Umbilical cord (tissue), 2 donors: ENCODE data around the gene AOPEP. TPM values are rescaled to one million over a fixed set of nuclear protein-coding genes. Genes with fewer than 3 reads are reported as not detected.
A peak's percentile ranks its signal among the peaks of the same experiment; 100 is the strongest.

ENCODE experiments used
- DNase-seq: peaks from one replicate; pipeline ENCODE4 v3.0.0-alpha.2; 2015; ENCODE audit warnings: low spot score
- total RNA-seq: library from RNA; depleted of rRNA; stranded (reverse); fragments of >200 nt; gene quantifications from one replicate; pipeline ENCODE4 v1.2.3, GENCODE V29; 2014; ENCODE audit warnings: low replicate concordance; ENCODE audit not compliant: insufficient read depth

The AOPEP gene, protein sequence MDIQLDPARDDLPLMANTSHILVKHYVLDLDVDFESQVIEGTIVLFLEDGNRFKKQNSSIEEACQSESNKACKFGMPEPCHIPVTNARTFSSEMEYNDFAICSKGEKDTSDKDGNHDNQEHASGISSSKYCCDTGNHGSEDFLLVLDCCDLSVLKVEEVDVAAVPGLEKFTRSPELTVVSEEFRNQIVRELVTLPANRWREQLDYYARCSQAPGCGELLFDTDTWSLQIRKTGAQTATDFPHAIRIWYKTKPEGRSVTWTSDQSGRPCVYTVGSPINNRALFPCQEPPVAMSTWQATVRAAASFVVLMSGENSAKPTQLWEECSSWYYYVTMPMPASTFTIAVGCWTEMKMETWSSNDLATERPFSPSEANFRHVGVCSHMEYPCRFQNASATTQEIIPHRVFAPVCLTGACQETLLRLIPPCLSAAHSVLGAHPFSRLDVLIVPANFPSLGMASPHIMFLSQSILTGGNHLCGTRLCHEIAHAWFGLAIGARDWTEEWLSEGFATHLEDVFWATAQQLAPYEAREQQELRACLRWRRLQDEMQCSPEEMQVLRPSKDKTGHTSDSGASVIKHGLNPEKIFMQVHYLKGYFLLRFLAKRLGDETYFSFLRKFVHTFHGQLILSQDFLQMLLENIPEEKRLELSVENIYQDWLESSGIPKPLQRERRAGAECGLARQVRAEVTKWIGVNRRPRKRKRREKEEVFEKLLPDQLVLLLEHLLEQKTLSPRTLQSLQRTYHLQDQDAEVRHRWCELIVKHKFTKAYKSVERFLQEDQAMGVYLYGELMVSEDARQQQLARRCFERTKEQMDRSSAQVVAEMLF
- 297 TPM for total RNA-seq

DNA sequence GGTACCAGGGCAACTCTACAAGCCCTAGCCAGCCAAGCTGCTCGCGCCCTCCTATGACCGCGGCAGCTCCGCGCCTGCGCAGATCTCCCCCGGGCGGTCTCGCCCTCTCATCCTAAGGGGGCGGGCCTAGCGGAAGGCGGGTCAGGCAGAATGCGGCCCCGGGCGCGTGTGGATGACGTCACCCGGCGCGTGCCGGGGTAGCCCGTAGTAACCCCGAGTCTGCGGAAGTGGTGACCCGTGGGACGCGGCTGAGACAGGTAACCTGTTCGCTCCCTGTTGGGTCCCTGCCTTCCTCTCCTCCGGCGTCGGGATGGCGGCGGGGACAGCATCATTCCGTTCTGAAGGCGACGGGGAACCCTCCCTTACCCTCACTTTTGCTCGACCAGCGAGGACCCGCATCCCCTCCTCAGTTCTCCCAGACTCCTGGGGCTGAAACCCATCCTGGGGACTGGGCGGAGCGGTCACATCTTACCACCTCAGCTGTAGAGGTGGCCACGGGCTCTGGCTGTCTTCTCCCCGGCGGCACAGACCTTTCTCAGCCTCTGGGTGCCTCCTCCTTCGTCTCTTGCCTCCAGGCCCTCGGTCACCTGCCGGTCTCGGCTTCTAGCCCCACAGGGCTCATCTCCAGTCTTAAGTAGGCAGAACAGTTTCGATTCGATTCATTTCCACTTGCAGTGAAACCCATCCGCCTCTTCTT lies at the start of gene AOPEP:
Gene AOPEP, plus strand, starts transcription at position 205 of the 697 bp plus-strand sequence. CDS start 33,085 bp downstream, outside the sequence.
- DNase-seq: peak; percentile 97

DNA sequence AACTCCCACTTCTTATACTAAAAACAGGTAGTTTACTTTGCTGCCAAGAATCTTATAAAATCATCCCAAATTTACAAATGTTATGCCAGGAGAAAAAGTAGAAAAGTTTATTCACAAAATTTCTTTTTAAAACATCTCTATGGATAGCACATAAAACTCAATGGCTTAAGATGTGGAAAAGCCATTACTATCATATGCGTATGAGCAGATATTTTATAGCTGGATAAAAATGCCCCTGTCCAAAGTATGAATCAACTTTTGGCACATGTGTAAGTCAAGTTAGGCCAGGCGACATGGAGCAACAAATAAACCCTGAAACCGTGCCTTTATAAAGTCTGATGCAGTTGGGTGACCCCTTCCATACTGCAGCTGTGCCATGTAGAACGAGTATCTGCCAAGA lies 48.6 kb upstream of the AOPEP start:
- peak; percentile 58 for DNase-seq

DNA sequence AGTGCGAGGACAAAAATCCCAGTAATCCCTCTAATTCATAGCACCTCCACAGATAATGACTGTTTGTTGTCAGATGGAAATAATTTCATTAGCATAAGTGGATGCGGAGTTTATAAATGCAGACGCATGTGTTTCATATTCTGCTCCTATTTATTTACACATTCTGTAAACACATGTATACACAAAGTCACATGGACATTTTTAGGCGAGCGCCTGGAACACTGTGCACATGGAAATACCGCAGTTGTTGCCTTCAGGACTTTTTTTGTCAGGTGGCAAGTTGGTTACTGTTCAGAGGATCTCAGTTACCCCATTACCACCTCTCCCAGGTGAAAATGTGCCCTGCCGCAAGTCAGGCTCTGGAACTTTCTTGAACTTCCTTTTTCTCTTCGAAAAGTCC lies 46.9 kb upstream of the AOPEP start:
- DNase-seq: no peak

DNA sequence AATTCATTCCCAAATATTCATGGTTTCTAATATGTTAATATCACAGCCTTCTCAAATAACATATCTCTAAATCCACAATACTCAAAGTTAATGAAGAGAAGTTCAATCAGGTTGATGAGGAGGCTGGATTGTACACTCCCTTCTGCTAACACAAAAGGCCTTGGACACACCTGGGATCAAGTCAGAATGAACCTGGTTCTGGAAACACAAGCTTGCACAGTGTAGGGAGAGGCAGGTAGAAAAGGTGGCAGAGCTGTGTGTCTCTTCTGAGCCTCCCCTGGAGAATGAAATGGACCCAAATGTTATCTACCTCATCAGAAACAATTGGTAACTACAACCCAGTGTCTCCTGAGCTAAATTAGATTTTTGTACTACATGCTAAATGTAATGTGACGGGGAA lies 46.5 kb upstream of the AOPEP start:
- no peak for DNase-seq

DNA sequence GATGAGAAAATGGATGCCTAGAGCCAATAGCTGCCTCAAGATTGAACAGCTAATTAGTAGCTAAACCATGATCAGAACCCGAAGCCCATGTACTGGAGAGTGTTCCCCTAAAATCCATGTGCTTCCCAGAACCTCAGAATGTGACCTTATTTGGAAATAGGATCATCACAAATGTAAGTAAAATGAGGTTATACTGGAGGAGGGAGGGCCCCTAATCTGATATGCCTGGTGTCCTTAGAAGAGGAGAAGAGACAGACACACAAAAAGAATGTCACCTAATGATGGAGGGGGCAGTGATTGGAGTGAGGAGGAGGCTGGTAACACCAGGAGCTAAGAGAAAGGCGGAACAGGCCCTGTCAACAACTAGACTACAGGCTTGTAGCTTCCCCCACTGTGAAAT lies 45.9 kb upstream of the AOPEP start:
- DNase-seq: peak; percentile 32

DNA sequence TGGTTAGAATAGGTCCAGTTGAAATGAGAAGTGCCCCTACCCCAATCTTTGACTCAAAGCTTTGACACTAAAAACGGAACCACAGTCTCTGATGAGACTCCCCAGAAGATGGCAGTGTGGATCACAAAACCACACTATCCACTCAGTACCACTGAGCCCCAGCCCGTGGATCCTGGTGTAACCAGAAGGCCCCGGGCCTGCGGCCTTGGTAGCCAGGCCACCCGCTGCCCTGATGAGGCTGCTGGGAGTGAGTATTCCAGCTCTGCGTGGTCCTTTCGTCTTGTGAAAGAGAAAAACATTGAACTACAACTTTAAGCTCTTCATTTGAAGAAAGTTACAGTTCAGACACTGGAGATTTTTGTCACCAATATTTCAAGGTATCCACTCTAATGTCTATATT lies 45.0 kb upstream of the AOPEP start:
- DNase-seq: peak; percentile 81

DNA sequence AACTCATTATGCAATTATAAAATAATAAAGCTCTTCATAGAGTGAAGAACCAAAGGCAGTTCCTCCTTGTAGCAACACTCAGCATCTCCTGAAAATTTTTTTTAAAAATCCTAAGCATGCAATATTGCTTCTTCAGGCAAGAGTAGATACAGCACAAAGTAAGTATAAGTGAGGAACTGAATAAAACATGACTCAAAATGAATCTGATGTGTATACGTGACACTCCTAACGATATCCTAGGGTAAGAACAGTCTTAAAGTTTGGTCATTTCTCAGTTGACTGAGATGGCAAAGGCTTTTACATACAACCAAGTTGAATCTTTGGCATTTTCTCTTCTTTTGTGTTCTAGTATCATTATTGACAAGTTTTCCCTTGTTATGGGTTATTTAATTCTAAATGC lies 41.1 kb upstream of the AOPEP start:
- no peak for DNase-seq

DNA sequence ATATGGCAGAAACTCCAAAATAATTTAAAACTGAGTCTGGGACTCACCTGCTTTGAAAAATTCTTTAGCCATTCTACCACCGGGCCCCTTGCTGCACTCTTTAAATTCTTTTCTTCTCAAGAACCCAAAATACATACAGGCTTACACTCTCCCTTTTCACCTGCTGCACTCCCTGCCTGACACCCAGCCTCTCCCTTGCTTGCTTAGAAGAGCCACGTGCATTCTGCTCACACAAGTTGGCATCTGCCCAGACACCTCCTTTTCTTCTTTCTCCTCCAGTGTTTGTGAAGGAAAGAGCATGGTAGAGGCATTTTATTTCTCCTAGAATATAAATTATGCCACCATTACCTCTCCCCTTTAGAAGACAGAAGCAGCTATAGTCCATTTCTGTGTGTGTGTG lies 39.0 kb upstream of the AOPEP start:
- no peak for DNase-seq

DNA sequence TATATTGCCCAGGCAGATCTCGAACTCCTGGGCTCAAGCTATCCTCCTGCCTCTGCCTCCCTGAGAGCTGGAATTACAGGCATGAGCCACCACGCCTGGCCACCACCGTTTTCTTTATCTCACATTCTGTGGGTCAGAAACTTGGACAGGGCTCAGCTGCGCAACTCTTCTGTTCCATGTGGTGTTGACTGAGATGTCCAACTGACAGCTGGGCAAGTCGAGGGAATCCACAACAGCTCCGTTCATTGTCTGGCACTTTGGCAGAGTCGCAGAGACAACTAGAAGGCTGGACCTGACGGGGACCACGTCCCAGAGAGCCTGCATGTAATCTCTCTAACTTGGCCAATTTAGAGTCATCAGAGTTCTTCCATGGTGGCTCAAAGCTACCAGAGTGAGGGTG lies 36.2 kb upstream of the AOPEP start:
- no peak for DNase-seq

DNA sequence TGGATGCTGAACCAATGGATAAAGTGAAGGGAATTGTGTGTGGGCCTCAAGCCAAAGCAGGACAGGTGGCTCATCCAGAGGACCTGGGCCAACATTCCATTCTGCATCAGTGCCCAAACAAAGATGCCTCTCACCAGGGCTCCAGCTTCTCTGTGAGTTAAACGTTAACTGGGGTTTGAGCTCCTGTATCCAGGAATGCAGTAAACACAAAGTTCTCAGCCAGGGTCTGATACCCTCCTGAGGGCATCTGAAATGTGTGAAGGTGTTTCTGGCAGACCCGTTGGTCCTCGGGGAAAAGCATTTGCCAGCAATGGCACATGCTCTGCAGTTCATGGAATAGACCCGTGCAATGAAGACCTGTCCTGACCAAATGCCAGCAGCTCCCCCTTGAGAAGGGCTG lies 33.9 kb upstream of the AOPEP start:
- no peak for DNase-seq

DNA sequence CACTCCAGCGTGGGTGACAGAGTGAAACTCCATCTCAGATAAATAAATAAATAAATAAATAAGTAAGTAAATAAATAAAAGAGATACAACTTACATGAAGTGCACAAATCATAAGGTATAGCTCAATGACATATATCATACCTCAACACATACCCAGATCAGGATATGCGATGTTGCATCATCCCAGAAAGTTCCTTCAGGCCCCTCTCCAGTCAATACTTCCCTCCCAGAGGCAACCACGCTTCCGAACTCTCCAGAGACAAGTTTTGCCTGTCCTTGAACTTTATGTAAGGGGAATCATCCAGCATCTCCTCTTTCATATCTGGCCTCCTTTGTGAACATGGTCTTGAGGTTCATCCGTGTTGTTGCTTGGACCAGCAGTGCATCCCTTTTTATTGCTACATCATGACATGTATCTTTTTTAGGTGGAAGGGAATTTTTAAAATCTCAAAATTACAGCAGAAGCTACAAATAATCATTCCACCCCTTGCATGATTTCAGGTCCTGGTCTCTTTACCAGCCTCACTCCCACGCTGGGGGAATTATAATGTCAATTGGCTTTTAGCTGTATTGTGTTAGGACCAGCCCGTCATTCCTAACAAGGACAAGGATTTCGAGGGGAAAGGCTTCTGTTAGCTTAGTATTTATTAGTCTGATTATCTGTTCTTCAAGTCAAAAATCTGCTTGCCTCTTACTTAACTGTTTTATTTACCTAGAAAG lies 32.9 kb upstream of the AOPEP start:
- no peak for DNase-seq

DNA sequence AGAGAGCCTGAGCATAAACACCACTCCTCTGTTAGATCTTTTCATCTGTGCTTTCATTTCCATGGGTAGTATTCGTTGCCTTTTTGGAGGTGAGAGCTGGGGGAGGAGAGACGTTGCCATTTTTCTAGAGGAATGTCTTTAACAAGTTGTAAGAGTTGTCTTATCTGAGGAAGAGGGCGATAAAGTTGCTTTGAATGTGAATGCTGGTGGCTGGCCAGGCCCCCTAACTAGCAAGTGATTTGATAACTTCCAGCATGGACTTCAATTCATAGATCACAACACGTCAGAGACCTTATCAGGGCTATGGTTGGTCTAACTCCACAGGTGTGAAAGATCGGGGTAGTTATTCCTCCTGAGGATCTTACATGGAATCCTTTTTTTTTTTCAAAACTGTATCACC lies 30.0 kb upstream of the AOPEP start:
- no peak for DNase-seq

DNA sequence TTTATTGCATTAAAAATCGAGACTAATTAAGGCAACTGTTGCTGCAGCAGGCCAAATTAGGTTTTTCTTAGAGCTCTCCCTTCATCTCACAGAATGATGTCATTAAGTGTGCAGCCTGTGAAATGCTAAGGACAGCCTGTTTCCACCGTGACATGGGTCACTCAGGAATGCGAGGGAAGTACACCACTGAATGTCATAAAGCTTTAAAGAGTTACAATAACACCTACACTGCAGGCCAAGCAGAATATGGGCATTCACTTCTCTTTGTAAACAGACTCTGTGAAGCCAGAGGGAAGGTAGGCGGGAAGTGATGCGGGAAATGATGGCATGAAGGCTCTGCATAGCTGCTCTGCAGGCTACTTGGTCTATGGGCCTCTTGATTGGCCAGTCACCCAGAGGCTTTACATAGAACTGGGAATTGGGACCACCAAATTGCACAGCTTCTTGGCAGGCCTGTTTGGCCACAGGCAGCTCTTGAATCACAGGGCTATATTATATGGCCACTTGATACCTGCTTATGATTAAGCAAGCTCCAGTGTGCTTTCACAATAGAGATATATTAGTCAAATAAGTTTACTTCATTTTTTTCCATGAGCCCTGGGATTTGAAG lies 28.4 kb upstream of the AOPEP start:
- peak; percentile 37 for DNase-seq

DNA sequence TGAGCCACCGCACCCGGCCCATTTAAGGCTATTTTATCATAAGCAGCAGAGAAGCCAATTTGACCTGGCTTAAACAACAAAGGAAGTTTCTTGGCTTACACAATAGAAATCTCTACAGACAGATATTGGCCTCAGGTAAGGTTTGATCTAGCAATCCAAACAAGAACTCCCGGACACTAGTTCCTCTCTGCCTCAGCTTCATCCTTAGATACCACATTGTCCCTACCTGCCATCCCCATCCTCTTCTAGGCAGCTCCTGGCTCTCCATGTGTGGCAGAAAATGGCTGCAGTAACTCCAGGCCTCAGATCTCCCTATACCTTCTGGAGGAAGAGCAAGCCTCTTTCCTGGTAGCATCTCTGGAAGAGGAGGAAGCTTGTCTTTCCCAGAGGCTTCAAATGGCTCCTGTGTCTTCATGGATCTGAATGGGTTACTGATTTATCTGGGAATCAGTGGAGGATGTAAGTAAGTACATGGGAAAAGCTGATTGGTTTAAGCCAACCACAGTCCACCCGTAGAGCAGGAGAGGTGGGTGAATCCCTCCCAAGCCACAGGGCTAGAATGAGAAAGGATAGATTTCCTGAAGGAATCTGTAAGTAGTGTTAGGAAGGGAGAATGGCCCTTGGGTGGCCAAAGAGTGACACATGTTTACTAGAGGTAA lies 26.7 kb upstream of the AOPEP start:
- DNase-seq: no peak

DNA sequence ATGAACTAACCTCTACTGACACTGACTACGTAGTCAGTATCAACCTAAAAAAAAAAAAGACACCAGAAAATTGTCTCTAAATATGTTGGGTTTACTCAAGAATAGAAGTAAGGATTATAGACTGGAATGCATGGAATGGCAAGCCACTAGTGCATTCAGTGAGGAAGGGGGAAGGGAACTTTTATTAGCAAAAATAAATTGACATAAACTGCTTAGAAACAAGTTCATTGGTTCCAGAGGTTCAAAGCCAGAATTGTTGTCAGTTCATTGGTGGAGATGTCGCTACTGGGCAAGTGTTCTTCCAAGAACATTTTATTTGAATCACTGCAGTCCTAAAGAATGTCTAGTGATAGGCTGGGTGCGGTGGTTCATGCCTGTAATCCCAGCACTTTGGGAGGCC lies 26.1 kb upstream of the AOPEP start:
- peak; percentile 31 for DNase-seq

DNA sequence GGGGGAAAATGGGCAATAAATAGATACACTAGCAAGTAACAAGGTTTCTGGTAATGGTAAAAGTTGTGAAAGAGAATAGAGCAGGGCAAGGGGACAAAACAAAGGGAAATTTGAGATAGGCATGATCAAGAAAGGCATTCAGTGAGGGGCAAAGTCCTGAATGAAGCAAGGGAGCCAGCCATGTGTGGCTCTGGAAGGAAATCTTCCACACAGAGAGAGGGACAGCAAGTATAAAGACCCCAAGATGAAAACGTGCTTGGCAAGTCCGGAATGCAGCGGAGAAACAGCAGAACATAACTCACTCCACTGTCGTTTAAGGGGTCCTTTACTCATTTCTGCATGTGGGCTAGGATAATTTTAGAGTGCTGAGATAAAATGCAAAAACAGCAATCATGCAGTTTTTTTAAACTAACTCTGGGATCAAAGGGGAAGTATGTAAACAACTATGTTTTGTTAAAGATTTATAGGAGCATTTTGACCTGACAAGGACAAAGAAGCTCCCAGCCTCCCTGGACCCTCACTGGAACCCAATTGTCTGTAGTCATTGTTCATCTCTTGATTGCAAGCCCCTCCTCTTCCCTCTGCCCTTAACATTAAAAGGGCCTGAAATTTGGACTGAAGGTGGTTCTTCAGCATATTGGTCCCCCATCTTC lies 22.9 kb upstream of the AOPEP start:
- no peak for DNase-seq

DNA sequence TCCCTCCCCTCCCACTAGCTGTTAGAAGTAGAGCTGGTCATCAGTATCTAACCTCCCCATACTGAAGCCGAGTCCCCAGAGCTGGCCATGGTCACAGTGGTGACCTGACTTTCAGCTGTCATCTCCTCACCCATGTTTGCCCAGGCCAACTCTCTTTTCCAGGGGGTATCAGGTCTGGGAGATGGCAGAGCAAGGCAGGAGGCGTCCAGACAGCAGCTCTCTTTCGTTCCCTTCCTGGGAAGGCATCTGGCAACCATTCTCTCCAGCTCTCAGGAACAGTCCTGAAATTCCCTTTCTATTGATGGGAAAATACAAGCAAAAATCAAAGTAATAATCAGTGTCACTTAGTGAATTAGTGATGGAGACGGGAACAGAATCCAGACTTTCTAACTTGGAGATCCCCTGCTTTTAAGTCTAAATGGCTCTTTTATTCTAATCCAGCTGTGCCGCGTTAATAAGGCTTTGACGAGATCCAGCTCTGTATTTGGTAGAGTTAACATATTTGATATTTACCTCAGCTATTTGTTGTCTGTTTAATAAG lies 21.3 kb upstream of the AOPEP start:
- no peak for DNase-seq

DNA sequence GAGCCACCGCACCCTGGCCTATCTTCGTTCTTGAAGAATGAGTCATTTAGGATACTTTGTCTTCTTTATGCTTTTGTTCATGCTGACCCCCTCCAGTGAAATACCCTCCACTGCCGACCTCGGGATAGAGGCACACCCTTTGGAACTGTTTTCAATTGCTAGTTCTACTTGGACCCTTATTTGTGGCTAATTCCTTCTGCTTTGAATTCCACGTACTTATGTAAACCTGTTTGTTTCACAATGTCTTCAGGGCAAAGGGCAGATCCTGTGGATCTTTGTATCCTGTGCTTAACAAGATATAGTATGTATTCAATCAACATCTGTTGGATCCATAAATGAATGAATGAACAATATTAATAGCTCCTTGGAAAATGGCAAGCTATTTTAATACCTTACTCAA lies 19.6 kb upstream of the AOPEP start:
- no peak for DNase-seq

DNA sequence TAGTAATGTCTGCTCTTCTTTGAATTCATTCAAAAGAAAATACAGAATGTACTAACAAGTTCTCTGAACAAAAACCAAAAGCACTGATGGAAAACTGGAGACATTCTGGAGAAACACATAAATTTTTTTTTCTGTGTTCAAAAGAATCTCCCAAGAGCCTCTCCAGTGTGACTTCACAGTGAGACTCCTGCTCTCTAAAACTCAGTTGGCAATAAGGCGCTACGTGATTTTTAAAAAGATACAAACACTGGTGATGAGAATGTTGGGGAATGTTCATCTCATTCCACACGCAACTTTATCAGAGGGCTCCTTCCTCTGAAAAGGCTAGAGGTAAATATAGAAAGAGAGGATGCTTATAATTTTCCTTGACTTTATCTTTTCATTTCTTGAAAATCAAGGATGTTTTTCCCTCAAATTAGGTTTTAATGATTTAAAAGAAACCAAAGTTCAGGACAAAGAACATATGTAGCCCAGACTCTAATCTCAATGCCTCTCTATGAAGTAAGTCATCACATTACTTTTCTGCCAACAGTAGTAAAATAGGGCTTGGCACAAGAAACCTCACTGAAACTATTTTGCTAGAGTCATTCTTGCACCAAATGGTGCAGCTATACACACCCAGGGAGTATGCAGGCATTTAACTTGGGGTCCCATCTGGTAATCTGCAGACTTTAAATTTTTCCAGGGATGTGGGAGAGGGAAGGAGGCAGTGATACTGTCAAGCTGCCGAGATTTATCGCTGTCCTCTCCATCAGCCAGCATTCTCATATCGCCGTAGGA lies 12.9 kb upstream of the AOPEP start:
- peak; percentile 59 for DNase-seq
